ENCODE measurements around the gene PRRG4. TPM values are rescaled to one million over a fixed set of nuclear protein-coding genes. Genes with fewer than 3 reads are reported as not detected.

The PRRG4 gene
- total and polyA plus RNA-seq, 2 of the 4 experiments (the other 2 are of a cell fraction), result not detected

GRCh38 chr11:32847511-32847910 is 17.8 kb downstream of the PRRG4 start:
- Histone ChIP-seq H3K14ac (replicated peaks; ENCODE audit: low read depth, low read length) (no peak overlapping the region), H2AK5ac (ENCODE audit: low read depth, low read length) (no peak overlapping the region), H4K8ac (ENCODE audit: low read depth in 2 of 2, low read length in 2 of 2) (no peak overlapping the region), H2BK5ac (ENCODE audit: low read depth, low read length, poor library complexity, severe bottlenecking) (no peak overlapping the region), H3K18ac (ENCODE audit: low read depth, low read length) (no peak overlapping the region), H3K4me2 (ENCODE audit: low read depth, low read length) (no peak overlapping the region), H3K9me1 (ENCODE audit: insufficient read depth, low read length) (no peaks in the 10 kb centered on the region), H2AFZ (replicated peaks; ENCODE audit: low read length, poor library complexity) (no peak overlapping the region), H2BK120ac (ENCODE audit: low read depth, low read length) (no peak overlapping the region), H4K91ac (ENCODE audit: insufficient read depth, low read depth, low read length) (no peak overlapping the region), H3K4me3 (ENCODE audit: insufficient read depth, low read depth, low read length) (no peak overlapping the region), H3K79me1 (ENCODE audit: low read depth in 1 of 2, low read length in 2 of 2) (no peaks in the 10 kb centered on the region), H3K27me3 (ENCODE audit: control insufficient read depth, insufficient read depth, low read length) (peaks cover 3% of the 10 kb centered on the region), H3K23ac (ENCODE audit: low read depth, low read length) (no peak overlapping the region), H4K5ac (ENCODE audit: low read depth, low read length) (no peak overlapping the region), H3K56ac (ENCODE audit: extremely low read depth, insufficient read depth, low read length) (no peak overlapping the region), H3K36me3 (ENCODE audit: control insufficient read depth, insufficient read depth, low read length) (no peaks in the 10 kb centered on the region), H2BK20ac (ENCODE audit: low read depth, low read length) (no peak overlapping the region), H3K9me3 (ENCODE audit: control insufficient read depth, insufficient read depth, low read length) (no peaks in the 10 kb centered on the region), H3K4me1 (ENCODE audit: control insufficient read depth, insufficient read depth, low read length) (no peaks in the 10 kb centered on the region), H3K4ac (ENCODE audit: low read depth, low read length) (no peak overlapping the region), H4K20me1 (ENCODE audit: insufficient read depth, low read length) (no peaks in the 10 kb centered on the region), H3K9ac (ENCODE audit: low read depth, low read length) (no peak overlapping the region), H2AK9ac (replicated peaks; ENCODE audit: low read depth, low read length, poor library complexity) (no peak overlapping the region), H3K27ac (ENCODE audit: insufficient read depth, low read length) (no peak overlapping the region), H2BK15ac (ENCODE audit: low read depth, low read length) (no peak overlapping the region)
- in situ Hi-C loops (cut with MboI; ENCODE audit: low sequenced_read_pairs), result loop anchor here (25.0 kb wide), 1 partner anchor 215 kb away; no protein-coding TSS in a partner anchor
- no peak for TF ChIP-seq NFE2L2 (IDR thresholded peaks at IDR 0.05; ENCODE audit: low read depth, low read length)
- no peak for TF ChIP-seq ELK1 (IDR thresholded peaks at IDR 0.05; ENCODE audit: borderline replicate concordance, low read depth, low read length)
- no peak for TF ChIP-seq RCOR1 (IDR thresholded peaks at IDR 0.05; ENCODE audit: insufficient replicate concordance, low read length)
- TF ChIP-seq MAZ (IDR thresholded peaks at IDR 0.05; ENCODE audit: borderline replicate concordance, low read depth, low read length), result no peak
- no peak for DNase-seq
- CTCF ChIA-PET, result interaction anchor here (0.6 kb wide), 1 partner anchor 732 kb away, joined by 3 read pairs; no protein-coding TSS in a partner anchor
- dilution Hi-C loops (cut with HindIII; ENCODE audit: low sequenced_read_pairs, unreplicated experiment), result no loop called here
- POLR2A ChIA-PET (ENCODE audit: unreplicated experiment), result no interaction called here
- intact Hi-C loops (cut with micrococcal nuclease), result no loop called here
- WGBS, 2 experiments (ENCODE audit: extremely low coverage in 2 of 2, insufficient read length in 1 of 2), result no CpG with 5 or more reads among the region's 2 CpGs
- ATAC-seq (ENCODE audit: low read depth), result no peak
- no TSS peak for BruUV-seq (replicated peaks)

All from IMR-90 (cell line).